ENCODE measurements around the gene TMEM263.

- TF ChIP-seq POLR2A (IDR thresholded peaks at IDR 0.05) (no peak), CTCF (IDR thresholded peaks at IDR 0.05) (no peak)
Observed at GRCh38 chr12:106997916-106998315, 42.2 kb downstream of the TMEM263 start.
